ENCODE data around the gene TAS2R14. TPM values are rescaled to one million over a fixed set of nuclear protein-coding genes. Genes with fewer than 3 reads are reported as not detected.

Gene TAS2R14
- total and polyA plus RNA-seq, 2 of the 8 experiments (the other 6 are each of a cell fraction or from before 2014, with no cell fraction given): 0.80 to 1.1 TPM

DNA sequence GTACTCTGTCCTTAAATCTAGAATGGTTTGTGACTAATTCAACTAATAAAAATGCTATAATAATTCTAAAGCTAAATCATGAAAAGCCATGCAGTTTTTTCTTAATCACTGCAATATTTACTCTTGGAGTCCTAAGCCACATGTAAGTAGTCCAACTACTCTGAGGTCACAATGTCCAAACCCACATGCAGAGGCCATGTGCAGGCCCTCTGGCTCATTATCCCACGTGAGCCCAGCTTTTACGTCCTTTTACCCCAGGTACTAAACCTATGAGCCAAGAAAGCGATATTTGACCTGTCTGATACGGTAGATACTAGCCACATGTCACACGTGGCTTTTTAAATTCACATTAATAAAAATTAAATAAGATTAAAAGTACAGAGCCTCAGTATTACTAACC is 42.2 kb downstream of the TAS2R14 start (continued):
- TF ChIP-seq, protein P1, sequence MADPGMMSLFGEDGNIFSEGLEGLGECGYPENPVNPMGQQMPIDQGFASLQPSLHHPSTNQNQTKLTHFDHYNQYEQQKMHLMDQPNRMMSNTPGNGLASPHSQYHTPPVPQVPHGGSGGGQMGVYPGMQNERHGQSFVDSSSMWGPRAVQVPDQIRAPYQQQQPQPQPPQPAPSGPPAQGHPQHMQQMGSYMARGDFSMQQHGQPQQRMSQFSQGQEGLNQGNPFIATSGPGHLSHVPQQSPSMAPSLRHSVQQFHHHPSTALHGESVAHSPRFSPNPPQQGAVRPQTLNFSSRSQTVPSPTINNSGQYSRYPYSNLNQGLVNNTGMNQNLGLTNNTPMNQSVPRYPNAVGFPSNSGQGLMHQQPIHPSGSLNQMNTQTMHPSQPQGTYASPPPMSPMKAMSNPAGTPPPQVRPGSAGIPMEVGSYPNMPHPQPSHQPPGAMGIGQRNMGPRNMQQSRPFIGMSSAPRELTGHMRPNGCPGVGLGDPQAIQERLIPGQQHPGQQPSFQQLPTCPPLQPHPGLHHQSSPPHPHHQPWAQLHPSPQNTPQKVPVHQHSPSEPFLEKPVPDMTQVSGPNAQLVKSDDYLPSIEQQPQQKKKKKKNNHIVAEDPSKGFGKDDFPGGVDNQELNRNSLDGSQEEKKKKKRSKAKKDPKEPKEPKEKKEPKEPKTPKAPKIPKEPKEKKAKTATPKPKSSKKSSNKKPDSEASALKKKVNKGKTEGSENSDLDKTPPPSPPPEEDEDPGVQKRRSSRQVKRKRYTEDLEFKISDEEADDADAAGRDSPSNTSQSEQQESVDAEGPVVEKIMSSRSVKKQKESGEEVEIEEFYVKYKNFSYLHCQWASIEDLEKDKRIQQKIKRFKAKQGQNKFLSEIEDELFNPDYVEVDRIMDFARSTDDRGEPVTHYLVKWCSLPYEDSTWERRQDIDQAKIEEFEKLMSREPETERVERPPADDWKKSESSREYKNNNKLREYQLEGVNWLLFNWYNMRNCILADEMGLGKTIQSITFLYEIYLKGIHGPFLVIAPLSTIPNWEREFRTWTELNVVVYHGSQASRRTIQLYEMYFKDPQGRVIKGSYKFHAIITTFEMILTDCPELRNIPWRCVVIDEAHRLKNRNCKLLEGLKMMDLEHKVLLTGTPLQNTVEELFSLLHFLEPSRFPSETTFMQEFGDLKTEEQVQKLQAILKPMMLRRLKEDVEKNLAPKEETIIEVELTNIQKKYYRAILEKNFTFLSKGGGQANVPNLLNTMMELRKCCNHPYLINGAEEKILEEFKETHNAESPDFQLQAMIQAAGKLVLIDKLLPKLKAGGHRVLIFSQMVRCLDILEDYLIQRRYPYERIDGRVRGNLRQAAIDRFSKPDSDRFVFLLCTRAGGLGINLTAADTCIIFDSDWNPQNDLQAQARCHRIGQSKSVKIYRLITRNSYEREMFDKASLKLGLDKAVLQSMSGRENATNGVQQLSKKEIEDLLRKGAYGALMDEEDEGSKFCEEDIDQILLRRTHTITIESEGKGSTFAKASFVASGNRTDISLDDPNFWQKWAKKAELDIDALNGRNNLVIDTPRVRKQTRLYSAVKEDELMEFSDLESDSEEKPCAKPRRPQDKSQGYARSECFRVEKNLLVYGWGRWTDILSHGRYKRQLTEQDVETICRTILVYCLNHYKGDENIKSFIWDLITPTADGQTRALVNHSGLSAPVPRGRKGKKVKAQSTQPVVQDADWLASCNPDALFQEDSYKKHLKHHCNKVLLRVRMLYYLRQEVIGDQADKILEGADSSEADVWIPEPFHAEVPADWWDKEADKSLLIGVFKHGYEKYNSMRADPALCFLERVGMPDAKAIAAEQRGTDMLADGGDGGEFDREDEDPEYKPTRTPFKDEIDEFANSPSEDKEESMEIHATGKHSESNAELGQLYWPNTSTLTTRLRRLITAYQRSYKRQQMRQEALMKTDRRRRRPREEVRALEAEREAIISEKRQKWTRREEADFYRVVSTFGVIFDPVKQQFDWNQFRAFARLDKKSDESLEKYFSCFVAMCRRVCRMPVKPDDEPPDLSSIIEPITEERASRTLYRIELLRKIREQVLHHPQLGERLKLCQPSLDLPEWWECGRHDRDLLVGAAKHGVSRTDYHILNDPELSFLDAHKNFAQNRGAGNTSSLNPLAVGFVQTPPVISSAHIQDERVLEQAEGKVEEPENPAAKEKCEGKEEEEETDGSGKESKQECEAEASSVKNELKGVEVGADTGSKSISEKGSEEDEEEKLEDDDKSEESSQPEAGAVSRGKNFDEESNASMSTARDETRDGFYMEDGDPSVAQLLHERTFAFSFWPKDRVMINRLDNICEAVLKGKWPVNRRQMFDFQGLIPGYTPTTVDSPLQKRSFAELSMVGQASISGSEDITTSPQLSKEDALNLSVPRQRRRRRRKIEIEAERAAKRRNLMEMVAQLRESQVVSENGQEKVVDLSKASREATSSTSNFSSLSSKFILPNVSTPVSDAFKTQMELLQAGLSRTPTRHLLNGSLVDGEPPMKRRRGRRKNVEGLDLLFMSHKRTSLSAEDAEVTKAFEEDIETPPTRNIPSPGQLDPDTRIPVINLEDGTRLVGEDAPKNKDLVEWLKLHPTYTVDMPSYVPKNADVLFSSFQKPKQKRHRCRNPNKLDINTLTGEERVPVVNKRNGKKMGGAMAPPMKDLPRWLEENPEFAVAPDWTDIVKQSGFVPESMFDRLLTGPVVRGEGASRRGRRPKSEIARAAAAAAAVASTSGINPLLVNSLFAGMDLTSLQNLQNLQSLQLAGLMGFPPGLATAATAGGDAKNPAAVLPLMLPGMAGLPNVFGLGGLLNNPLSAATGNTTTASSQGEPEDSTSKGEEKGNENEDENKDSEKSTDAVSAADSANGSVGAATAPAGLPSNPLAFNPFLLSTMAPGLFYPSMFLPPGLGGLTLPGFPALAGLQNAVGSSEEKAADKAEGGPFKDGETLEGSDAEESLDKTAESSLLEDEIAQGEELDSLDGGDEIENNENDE (IDR thresholded peaks at IDR 0.05; ENCODE audit: insufficient replicate concordance, low read length): no peak
- TF ChIP-seq CBX8 (IDR thresholded peaks at IDR 0.05; ENCODE audit: borderline replicate concordance, low read depth, low read length) (no peak), MAFK (IDR thresholded peaks at IDR 0.05; ENCODE audit: low read depth, low read length) (no peak), SIX5 (IDR thresholded peaks at IDR 0.05; ENCODE audit: low read depth, low read length) (no peak), CBX5 (IDR thresholded peaks at IDR 0.05; ENCODE audit: low read depth, low read length) (no peak), GABPA (IDR thresholded peaks at IDR 0.05; ENCODE audit: borderline replicate concordance, insufficient read depth, low read length) (no peak)
- TF ChIP-seq, protein P2, sequence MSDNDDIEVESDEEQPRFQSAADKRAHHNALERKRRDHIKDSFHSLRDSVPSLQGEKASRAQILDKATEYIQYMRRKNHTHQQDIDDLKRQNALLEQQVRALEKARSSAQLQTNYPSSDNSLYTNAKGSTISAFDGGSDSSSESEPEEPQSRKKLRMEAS (IDR thresholded peaks at IDR 0.05): no peak

Data from H1 (cell line).